ENCODE measurements around the gene FSTL5.

DNA sequence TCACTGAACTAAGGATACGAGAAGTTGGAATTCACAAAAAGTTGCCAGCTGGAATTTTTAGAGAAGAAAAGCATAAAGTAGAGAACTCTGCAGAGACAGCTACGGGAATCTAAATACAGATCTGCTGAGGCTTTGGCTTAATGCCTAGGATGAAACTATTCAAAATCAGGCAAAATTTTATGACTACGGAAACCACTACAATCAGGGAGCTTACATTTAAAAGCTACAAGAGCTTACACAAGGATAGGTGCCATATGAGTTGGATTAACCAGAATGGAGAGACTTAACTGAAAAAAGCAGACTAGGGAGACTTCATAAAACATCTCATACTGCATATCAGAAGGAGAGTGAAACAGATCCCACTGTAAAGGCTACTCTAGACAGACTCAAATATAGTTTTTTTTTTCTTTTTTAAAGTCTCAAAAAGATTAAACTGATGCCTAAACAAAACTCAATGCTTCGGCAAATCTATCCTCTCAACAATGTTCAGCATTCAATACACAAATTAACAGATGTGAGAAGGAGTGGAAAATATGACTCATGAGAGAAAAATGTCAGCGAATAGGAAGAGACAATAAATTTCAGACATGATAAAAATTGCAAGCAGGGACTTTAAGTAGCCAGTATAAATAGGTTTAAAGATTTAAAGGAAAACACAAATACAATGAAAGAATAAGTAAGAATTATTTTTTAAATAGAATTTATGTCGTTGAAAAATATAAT, 586.1 kb downstream of the FSTL5 start:
- TF ChIP-seq, protein P1, sequence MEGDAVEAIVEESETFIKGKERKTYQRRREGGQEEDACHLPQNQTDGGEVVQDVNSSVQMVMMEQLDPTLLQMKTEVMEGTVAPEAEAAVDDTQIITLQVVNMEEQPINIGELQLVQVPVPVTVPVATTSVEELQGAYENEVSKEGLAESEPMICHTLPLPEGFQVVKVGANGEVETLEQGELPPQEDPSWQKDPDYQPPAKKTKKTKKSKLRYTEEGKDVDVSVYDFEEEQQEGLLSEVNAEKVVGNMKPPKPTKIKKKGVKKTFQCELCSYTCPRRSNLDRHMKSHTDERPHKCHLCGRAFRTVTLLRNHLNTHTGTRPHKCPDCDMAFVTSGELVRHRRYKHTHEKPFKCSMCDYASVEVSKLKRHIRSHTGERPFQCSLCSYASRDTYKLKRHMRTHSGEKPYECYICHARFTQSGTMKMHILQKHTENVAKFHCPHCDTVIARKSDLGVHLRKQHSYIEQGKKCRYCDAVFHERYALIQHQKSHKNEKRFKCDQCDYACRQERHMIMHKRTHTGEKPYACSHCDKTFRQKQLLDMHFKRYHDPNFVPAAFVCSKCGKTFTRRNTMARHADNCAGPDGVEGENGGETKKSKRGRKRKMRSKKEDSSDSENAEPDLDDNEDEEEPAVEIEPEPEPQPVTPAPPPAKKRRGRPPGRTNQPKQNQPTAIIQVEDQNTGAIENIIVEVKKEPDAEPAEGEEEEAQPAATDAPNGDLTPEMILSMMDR (conservative IDR thresholded peaks at IDR 0.05): no peak
- no peak for TF ChIP-seq EZH2 (IDR thresholded peaks at IDR 0.05; ENCODE audit: low read depth)
